PC-3 (cell line): ENCODE measurements around the gene BATF2. TPM values are rescaled to one million over a fixed set of nuclear protein-coding genes. Genes with fewer than 3 reads are reported as not detected.
A peak's percentile ranks its signal among the peaks of the same experiment; 100 is the strongest.

ENCODE experiments used
- ATAC-seq: fragments of 200-7000 bp; cut with Tn5 transposase; 2 replicates; pipeline ENCODE4 v1.9.1; 2020; ENCODE audit warnings: mild to moderate bottlenecking, moderate library complexity
- BruUV-seq: library from RNA; stranded (reverse); fragments of 400-500 nt; replicated peaks from 2 replicates; lab custom pipeline; 2021; lab: Mats Ljungman, UMichigan
- CTCF ChIA-PET: fragments of 300-600 bp; sonication (Branson Sonifier 250); formaldehyde crosslinking; loops from one replicate; lab custom pipeline; 2022; ENCODE audit warnings: antibody characterized with exemption; lab: Charles Lee
- POLR2A ChIA-PET: fragments of 300-600 bp; sonication (Branson Sonifier 250); formaldehyde crosslinking; loops from one replicate; lab custom pipeline; 2022; ENCODE audit warnings: antibody characterized with exemption; ENCODE audit not compliant: unreplicated experiment; lab: Charles Lee
- DNase-seq: peaks from one replicate; pipeline ENCODE4 v3.0.0-alpha.2; 2015
- H2AFZ ChIP-seq: fragments of 300-600 bp; sonication (generic); 2 replicates; pipeline ENCODE4 v1.6.0; 2016; ENCODE audit warnings: antibody characterized with exemption, low read length
- H3F3A ChIP-seq: fragments of 300-600 bp; sonication (generic); one replicate; pipeline ENCODE4 v1.6.0; 2017; ENCODE audit warnings: antibody characterized with exemption, low read length, control low read depth, mild to moderate bottlenecking; ENCODE audit not compliant: unreplicated experiment
- H3K27ac ChIP-seq: fragments of 300-600 bp; sonication (generic); 2 replicates; pipeline ENCODE4 v1.5.1; 2016; ENCODE audit warnings: mild to moderate bottlenecking, low read length
- H3K27me3 ChIP-seq: fragments of 300-600 bp; sonication (generic); 2 replicates; pipeline ENCODE4 v1.6.1; 2016; ENCODE audit warnings: low read length, mixed read lengths
- H3K36me3 ChIP-seq: fragments of 300-600 bp; sonication (generic); 2 replicates; pipeline ENCODE4 v1.6.1; 2016; ENCODE audit warnings: low read depth, mixed run types, low read length, mixed read lengths
- H3K4me1 ChIP-seq: fragments of 300-600 bp; sonication (generic); 2 replicates; pipeline ENCODE4 v1.5.1; 2016; ENCODE audit warnings: low read length; ENCODE audit not compliant: insufficient read depth
- H3K4me2 ChIP-seq: fragments of 300-600 bp; sonication (generic); 2 replicates; pipeline ENCODE4 v1.6.0; 2016; ENCODE audit warnings: low read length
- H3K4me3 ChIP-seq: fragments of 300-600 bp; sonication (generic); 2 replicates; pipeline ENCODE4 v1.5.1; 2016; ENCODE audit warnings: mild to moderate bottlenecking, low read length, mixed read lengths
- H3K79me2 ChIP-seq: fragments of 300-600 bp; sonication (generic); 2 replicates; pipeline ENCODE4 v1.6.1; 2017; ENCODE audit warnings: low read length, mixed read lengths
- H3K9ac ChIP-seq: fragments of 300-600 bp; sonication (generic); 2 replicates; pipeline ENCODE4 v1.6.0; 2016; ENCODE audit warnings: mild to moderate bottlenecking, low read length
- H3K9me2 ChIP-seq: fragments of 300-600 bp; sonication (generic); replicated peaks from 2 replicates; pipeline ENCODE4 v1.6.1; 2016; ENCODE audit warnings: mixed run types, low read length, mixed read lengths
- H3K9me3 ChIP-seq: fragments of 300-600 bp; sonication (generic); 2 replicates; pipeline ENCODE4 v1.6.1; 2016; ENCODE audit warnings: low read length, mixed read lengths
- H4K20me1 ChIP-seq: fragments of 300-600 bp; sonication (generic); 2 replicates; pipeline ENCODE4 v1.6.1; 2016; ENCODE audit warnings: low read length, mixed read lengths
- EZH2 ChIP-seq: fragments of 300-600 bp; sonication (generic); IDR thresholded peaks from one replicate; pipeline ENCODE4 v1.6.1; 2017; ENCODE audit warnings: antibody characterized with exemption, mild to moderate bottlenecking, low read length; ENCODE audit not compliant: unreplicated experiment
- EZH2phosphoT487 ChIP-seq: fragments of 300-600 bp; sonication (generic); IDR thresholded peaks from 2 replicates; pipeline ENCODE4 v1.6.1; 2018; ENCODE audit warnings: mild to moderate bottlenecking, antibody characterized with exemption, low read length, borderline replicate concordance
- intact Hi-C: fragments of 100-400 bp; cut with micrococcal nuclease; formaldehyde crosslinking; loops from 2 replicates; pipeline ENCODE4 v1.9.0; 2023
- total RNA-seq: library from RNA; depleted of rRNA; stranded (reverse); fragments of >200 nt; gene quantifications from 2 replicates; pipeline ENCODE4 v1.2.3, GENCODE V29; 2014
- TF ChIP-seq, protein P1 (sequence below): fragments of 300-600 bp; sonication (generic); conservative IDR thresholded peaks from 2 replicates; pipeline ENCODE4 v1.5.1; 2017; ENCODE audit warnings: antibody characterized with exemption, low read depth, mild to moderate bottlenecking, low read length

Gene BATF2
- total RNA-seq, 1 experiment from 2014 or later: not detected

GRCh38 chr11:64998690-64999431, 2.1 kb upstream of the BATF2 start:
- ATAC-seq: no peak
- Histone ChIP-seq H3K9me2 (no peaks in the 10 kb centered on the region), H2AFZ (no peak overlapping the region), H3K27ac (no peak overlapping the region), H3K9ac (no peak overlapping the region), H3K4me1 (no peaks in the 10 kb centered on the region), H3K27me3 (no peaks in the 10 kb centered on the region), H3K79me2 (no peaks in the 10 kb centered on the region), H3K4me3 (no peak overlapping the region), H3K36me3 (no peaks in the 10 kb centered on the region), H3K9me3 (no peaks in the 10 kb centered on the region), H3K4me2 (no peak overlapping the region), H4K20me1 (no peaks in the 10 kb centered on the region), H3F3A (no peaks in the 10 kb centered on the region)
- DNase-seq: no peak
- intact Hi-C loops: no loop called here
- no TSS peak for BruUV-seq
- ChIA-PET POLR2A (no interaction called here), CTCF (interaction anchor here (0.6 to 1.0 kb wide), 2 partner anchors 62 to 154 kb away, joined by 3 to 4 read pairs; no protein-coding TSS in a partner anchor)
- TF ChIP-seq, protein P1, sequence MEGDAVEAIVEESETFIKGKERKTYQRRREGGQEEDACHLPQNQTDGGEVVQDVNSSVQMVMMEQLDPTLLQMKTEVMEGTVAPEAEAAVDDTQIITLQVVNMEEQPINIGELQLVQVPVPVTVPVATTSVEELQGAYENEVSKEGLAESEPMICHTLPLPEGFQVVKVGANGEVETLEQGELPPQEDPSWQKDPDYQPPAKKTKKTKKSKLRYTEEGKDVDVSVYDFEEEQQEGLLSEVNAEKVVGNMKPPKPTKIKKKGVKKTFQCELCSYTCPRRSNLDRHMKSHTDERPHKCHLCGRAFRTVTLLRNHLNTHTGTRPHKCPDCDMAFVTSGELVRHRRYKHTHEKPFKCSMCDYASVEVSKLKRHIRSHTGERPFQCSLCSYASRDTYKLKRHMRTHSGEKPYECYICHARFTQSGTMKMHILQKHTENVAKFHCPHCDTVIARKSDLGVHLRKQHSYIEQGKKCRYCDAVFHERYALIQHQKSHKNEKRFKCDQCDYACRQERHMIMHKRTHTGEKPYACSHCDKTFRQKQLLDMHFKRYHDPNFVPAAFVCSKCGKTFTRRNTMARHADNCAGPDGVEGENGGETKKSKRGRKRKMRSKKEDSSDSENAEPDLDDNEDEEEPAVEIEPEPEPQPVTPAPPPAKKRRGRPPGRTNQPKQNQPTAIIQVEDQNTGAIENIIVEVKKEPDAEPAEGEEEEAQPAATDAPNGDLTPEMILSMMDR: no peak
- TF ChIP-seq EZH2phosphoT487: no peak

GRCh38 chr11:64998141-64998540, 1.4 kb upstream of the BATF2 start:
- POLR2A ChIA-PET: no interaction called here
- no peak overlapping the region for H3K9ac ChIP-seq
- no peaks in the 10 kb centered on the region for H3K36me3 ChIP-seq
- H3K27me3 ChIP-seq: no peaks in the 10 kb centered on the region
- no peaks in the 10 kb centered on the region for H3K79me2 ChIP-seq
- intact Hi-C loops: no loop called here
- BruUV-seq: no TSS peak
- CTCF ChIA-PET: interaction anchor here (1.0 kb wide), 1 partner anchor 153 kb away, joined by 3 read pairs; no protein-coding TSS in a partner anchor
- DNase-seq (peak; percentile 31), ATAC-seq (no peak)
- no peak overlapping the region for H3K4me3 ChIP-seq
- H3K27ac ChIP-seq: no peak overlapping the region
- H3K9me3 ChIP-seq: no peaks in the 10 kb centered on the region
- H3K4me2 ChIP-seq: no peak overlapping the region
- TF ChIP-seq EZH2 (no peak), EZH2phosphoT487 (no peak)
- TF ChIP-seq, protein P1: no peak
- no peaks in the 10 kb centered on the region for H3K9me2 ChIP-seq
- H4K20me1 ChIP-seq: no peaks in the 10 kb centered on the region
- no peak overlapping the region for H2AFZ ChIP-seq
- H3F3A ChIP-seq: no peaks in the 10 kb centered on the region
- H3K4me1 ChIP-seq: no peaks in the 10 kb centered on the region

DNA sequence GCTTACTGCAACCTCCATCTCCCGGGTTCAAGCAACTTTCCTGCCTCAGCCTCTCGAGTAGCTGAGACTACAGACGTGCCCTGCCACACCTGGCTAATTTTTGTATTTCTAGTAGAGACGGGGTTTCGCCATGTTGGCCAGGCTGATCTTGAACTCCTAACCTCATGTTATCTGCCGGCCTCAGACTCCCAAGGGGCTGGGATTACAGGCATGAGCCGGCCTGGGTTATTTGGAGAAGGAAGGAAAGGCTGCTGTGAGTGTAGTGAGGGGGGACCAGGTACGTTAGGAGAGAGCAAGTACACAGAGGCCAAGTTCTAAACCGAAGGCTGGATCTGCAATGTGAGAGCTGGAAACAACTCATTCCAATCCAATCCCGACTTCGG, 453 bp downstream of the BATF2 start:
- POLR2A ChIA-PET: interaction anchor here (0.7 kb wide), 1 partner anchor 117 kb away, joined by 7 read pairs; no protein-coding TSS in a partner anchor
- no peaks in the 10 kb centered on the region for H3K36me3 ChIP-seq
- no peaks in the 10 kb centered on the region for H3K4me1 ChIP-seq
- H3K9me3 ChIP-seq: no peaks in the 10 kb centered on the region
- H3F3A ChIP-seq: no peaks in the 10 kb centered on the region
- no peak for ATAC-seq
- H3K9me2 ChIP-seq: no peaks in the 10 kb centered on the region
- peak overlapping the region; percentile 24; the same call in 1 of the 2 replicates for H2AFZ ChIP-seq
- peak overlapping the region; percentile 38; the same call in 1 of the 2 replicates for H3K4me2 ChIP-seq
- TF ChIP-seq EZH2: no peak
- TF ChIP-seq, protein P1: no peak
- CTCF ChIA-PET: interaction anchor here (0.9 to 1.6 kb wide), 4 partner anchors 77 to 152 kb away, joined by 3 to 6 read pairs (median 4); partner anchors contain the start of gene CDC42BPG
- H3K27me3 ChIP-seq: no peaks in the 10 kb centered on the region
- no peaks in the 10 kb centered on the region for H4K20me1 ChIP-seq
- no peak overlapping the region for H3K9ac ChIP-seq
- intact Hi-C loops: no loop called here
- BruUV-seq: TSS peak; percentile 65
- no peak overlapping the region for H3K4me3 ChIP-seq
- no peaks in the 10 kb centered on the region for H3K79me2 ChIP-seq
- no peak for DNase-seq
- H3K27ac ChIP-seq: no peak overlapping the region
